ENCODE data around the gene B3GAT2.

The B3GAT2 gene

GRCh38 chr6:70879496-70879895 is 77.4 kb downstream of the B3GAT2 start:
- no peak overlapping the region for H3K4me3 ChIP-seq (ENCODE audit: low read depth, low read length)

DNA sequence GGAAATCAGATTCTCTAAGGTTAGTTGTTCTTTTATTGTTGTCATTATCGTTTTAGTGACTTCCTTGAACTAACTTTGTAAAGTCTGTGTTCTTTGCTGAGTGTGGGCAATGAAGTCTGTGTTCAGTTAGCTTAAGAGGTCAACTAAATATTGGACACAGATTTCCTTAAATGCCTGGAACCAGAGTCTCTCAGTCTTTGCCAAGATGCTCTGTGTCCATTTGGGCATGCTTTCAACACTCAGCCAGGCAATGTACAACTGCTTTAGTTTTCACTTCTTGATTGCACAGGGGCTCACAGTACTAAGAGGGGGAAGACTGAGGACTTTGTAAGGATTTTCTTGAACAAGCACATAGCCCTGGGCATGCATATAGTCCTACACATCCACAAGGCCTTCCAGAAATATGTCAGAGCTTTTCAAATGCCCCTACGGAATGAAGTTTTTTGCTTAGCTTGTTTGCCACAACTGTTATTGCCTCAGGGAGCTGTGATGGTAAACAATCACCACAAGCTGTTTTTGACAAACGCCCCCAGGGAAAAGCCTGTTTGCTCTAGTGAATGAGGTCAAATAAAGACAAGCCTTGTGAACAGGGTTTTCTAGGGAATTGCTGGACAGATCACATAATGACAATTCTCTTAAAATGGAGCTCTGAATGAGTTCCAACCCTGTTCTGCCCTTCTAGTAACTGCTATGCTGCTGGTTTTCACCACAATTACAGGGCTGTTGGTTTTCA is 82.5 kb downstream of the B3GAT2 start:
- TF ChIP-seq, protein P1, sequence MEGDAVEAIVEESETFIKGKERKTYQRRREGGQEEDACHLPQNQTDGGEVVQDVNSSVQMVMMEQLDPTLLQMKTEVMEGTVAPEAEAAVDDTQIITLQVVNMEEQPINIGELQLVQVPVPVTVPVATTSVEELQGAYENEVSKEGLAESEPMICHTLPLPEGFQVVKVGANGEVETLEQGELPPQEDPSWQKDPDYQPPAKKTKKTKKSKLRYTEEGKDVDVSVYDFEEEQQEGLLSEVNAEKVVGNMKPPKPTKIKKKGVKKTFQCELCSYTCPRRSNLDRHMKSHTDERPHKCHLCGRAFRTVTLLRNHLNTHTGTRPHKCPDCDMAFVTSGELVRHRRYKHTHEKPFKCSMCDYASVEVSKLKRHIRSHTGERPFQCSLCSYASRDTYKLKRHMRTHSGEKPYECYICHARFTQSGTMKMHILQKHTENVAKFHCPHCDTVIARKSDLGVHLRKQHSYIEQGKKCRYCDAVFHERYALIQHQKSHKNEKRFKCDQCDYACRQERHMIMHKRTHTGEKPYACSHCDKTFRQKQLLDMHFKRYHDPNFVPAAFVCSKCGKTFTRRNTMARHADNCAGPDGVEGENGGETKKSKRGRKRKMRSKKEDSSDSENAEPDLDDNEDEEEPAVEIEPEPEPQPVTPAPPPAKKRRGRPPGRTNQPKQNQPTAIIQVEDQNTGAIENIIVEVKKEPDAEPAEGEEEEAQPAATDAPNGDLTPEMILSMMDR (IDR thresholded peaks at IDR 0.05; ENCODE audit: low read depth, low read length), result no peak
- H3K4me3 ChIP-seq (ENCODE audit: low read depth, low read length), result no peak overlapping the region

More at GRCh38 chr6:70879496-70879895, 77.4 kb downstream of the B3GAT2 start:
- TF ChIP-seq, protein P1 (IDR thresholded peaks at IDR 0.05; ENCODE audit: low read depth, low read length), result no peak

DNA sequence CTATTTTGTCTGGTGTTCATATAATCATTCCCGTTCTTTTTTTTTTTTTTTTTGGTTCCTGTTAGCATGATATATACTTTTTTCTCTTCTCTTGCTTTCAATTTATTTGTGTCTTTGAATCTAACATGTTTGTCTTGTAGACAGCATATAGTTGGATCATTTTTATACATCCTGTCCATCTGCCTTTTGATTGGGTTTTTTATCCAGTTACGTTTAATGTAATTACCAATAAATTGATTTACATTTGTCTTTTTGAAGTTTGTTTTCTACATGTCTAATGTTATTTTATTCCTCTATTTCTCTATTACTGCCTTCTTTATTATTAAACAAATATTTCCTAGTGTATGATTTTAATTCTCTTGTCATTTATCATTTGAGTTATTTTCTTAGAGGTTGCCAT is 84.4 kb downstream of the B3GAT2 start:
- TF ChIP-seq, protein P1 (IDR thresholded peaks at IDR 0.05; ENCODE audit: low read depth, low read length), result no peak
- H3K4me3 ChIP-seq (ENCODE audit: low read depth, low read length), result no peak overlapping the region

DNA sequence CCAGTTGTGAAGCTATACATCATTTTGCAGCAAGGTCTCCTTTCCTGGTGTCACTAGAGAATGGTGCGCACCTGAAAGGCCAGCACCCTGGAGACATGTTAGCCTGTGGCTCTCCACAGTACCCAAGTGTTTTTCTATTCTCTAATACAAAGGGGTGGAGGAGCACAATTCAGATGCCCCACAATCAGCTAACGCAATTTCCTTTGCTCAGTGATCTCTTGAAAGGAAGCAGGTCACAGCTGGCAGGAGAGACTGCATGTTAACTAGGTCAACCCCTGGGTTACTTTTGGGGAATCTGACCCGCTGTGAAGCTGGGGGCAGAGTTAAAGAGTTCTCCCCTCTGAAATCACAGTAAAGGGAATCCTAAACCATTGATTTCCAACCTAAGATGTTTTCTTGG is 92.5 kb downstream of the B3GAT2 start:
- H3K4me3 ChIP-seq (ENCODE audit: low read depth, low read length), result no peak overlapping the region
- TF ChIP-seq, protein P1 (IDR thresholded peaks at IDR 0.05; ENCODE audit: low read depth, low read length), result no peak

- no peak overlapping the region for H3K4me3 ChIP-seq (ENCODE audit: low read depth, low read length)
- TF ChIP-seq, protein P1 (IDR thresholded peaks at IDR 0.05; ENCODE audit: low read depth, low read length), result no peak
These were observed 93.5 kb downstream of the B3GAT2 start for GRCh38 chr6:70863343-70863742.

DNA sequence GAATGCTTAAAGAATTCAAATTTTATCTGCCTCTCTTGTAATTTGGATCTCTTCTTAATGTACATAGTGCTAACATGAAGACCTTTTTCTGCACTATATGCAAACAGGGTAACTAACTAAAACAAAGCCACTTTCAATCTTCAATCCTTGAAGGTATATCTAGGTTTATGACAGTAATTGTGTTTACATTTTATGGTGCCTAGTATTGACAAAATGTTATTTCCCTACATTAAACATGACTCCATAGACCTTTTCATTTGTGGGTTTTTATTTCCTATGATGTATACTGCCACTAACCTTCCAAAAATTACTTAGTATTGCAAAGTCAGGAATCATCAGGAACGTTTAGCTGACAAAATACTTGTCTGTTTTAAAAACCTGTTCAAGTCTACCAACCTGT is 95.9 kb downstream of the B3GAT2 start:
- no peak overlapping the region for H3K4me3 ChIP-seq (ENCODE audit: low read depth, low read length)
- TF ChIP-seq, protein P1 (IDR thresholded peaks at IDR 0.05; ENCODE audit: low read depth, low read length), result no peak

GRCh38 chr6:70860045-70860444 is 96.8 kb downstream of the B3GAT2 start:
- TF ChIP-seq, protein P1 (IDR thresholded peaks at IDR 0.05; ENCODE audit: low read depth, low read length), result no peak

More at GRCh38 chr6:70860045-70860444, 96.8 kb downstream of the B3GAT2 start:
- H3K4me3 ChIP-seq (ENCODE audit: low read depth, low read length), result no peak overlapping the region
